Activated CD8-positive, alpha-beta T cell treated with anti-CD3 and anti-CD28 coated beads for 36 hours (primary cell): ENCODE data around the gene TSR3. TPM values are rescaled to one million over a fixed set of nuclear protein-coding genes. Genes with fewer than 3 reads are reported as not detected.

Source experiments
- ATAC-seq: fragments of 200-7000 bp; cut with Tn5 transposase; one replicate; pipeline ENCODE4 v1.10.0; 2021; ENCODE audit warnings: mild to moderate bottlenecking, moderate library complexity
- CTCF ChIA-PET: fragments of 350-600 bp; sonication (Branson Sonifier 250); formaldehyde crosslinking; loops from one replicate; lab custom pipeline; 2021; ENCODE audit warnings: antibody characterized with exemption; lab: Charles Lee
- POLR2A ChIA-PET: fragments of 350-600 bp; sonication (Branson Sonifier 250); formaldehyde crosslinking; loops from one replicate; lab custom pipeline; 2021; ENCODE audit warnings: antibody characterized with exemption; lab: Charles Lee
- DNase-seq: peaks from one replicate; pipeline ENCODE4 v3.0.0-alpha.2; 2020
- H3K27ac Mint-ChIP-seq: one replicate; pipeline ENCODE4 v1.8.0; 2021; ENCODE audit warnings: mild to moderate bottlenecking, mixed read lengths
- H3K27me3 Mint-ChIP-seq: one replicate; pipeline ENCODE4 v1.8.0; 2021; ENCODE audit warnings: mixed read lengths
- H3K36me3 Mint-ChIP-seq: one replicate; pipeline ENCODE4 v1.8.0; 2021; ENCODE audit warnings: low read depth, mixed read lengths
- H3K4me1 Mint-ChIP-seq: one replicate; pipeline ENCODE4 v1.8.0; 2021; ENCODE audit warnings: low read depth, mixed read lengths
- H3K4me3 Mint-ChIP-seq: one replicate; pipeline ENCODE4 v1.8.0; 2021; ENCODE audit warnings: mild to moderate bottlenecking, moderate library complexity, mixed read lengths
- H3K9me3 Mint-ChIP-seq: one replicate; pipeline ENCODE4 v1.8.0; 2021; ENCODE audit warnings: mixed read lengths
- intact Hi-C: fragments of 100-400 bp; cut with micrococcal nuclease; formaldehyde crosslinking; loops from one replicate; pipeline ENCODE4 v1.10.0; 2022
- total RNA-seq, 2 experiments: library from RNA; stranded (reverse); gene quantifications; one replicate each; pipeline ENCODE4 v1.2.3, GENCODE V29; 2021
- TF ChIP-seq, protein P1 (sequence below): fragments of 200-600 bp; IDR thresholded peaks from one replicate; pipeline ENCODE4 v1.8.0; 2022; ENCODE audit warnings: antibody characterized with exemption, mild to moderate bottlenecking

TSR3 gene
- total RNA-seq, 2 experiments from 2014 or later = 54.7 to 57.4 TPM

GRCh38 chr16:1333149-1333812 lies 18.4 kb downstream of the TSR3 start, which contains the start of gene BAIAP3:
TSS of gene BAIAP3 (plus strand) at chr16:1333645. CDS start at chr16:1338550, 4,905 bp downstream.
- H3K27ac Mint-ChIP-seq = no peak within 1 kb of the TSS
- POLR2A ChIA-PET = interaction anchor here (1.5 to 1.7 kb wide), 3 partner anchors 9 to 24 kb away, joined by 4 to 5 read pairs (median 5); partner anchors contain the start of gene UBE2I
- CTCF ChIA-PET = interaction anchor here (1.2 kb wide), 1 partner anchor 31 kb away, joined by 3 read pairs; no protein-coding TSS in a partner anchor
- H3K27me3 Mint-ChIP-seq = peaks cover 18% of the 10 kb centered on the region
- intact Hi-C loops = no loop called here
- no peaks in the 10 kb centered on the region for H3K36me3 Mint-ChIP-seq
- TF ChIP-seq, protein P1, sequence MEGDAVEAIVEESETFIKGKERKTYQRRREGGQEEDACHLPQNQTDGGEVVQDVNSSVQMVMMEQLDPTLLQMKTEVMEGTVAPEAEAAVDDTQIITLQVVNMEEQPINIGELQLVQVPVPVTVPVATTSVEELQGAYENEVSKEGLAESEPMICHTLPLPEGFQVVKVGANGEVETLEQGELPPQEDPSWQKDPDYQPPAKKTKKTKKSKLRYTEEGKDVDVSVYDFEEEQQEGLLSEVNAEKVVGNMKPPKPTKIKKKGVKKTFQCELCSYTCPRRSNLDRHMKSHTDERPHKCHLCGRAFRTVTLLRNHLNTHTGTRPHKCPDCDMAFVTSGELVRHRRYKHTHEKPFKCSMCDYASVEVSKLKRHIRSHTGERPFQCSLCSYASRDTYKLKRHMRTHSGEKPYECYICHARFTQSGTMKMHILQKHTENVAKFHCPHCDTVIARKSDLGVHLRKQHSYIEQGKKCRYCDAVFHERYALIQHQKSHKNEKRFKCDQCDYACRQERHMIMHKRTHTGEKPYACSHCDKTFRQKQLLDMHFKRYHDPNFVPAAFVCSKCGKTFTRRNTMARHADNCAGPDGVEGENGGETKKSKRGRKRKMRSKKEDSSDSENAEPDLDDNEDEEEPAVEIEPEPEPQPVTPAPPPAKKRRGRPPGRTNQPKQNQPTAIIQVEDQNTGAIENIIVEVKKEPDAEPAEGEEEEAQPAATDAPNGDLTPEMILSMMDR = no peak
- DNase-seq (peak; percentile 67), ATAC-seq (peak; percentile 81)
- no peaks in the 10 kb centered on the region for H3K9me3 Mint-ChIP-seq
- peaks cover 13% of the 10 kb centered on the region for H3K4me1 Mint-ChIP-seq
- peak within 1 kb of the TSS; percentile 27 for H3K4me3 Mint-ChIP-seq

DNA sequence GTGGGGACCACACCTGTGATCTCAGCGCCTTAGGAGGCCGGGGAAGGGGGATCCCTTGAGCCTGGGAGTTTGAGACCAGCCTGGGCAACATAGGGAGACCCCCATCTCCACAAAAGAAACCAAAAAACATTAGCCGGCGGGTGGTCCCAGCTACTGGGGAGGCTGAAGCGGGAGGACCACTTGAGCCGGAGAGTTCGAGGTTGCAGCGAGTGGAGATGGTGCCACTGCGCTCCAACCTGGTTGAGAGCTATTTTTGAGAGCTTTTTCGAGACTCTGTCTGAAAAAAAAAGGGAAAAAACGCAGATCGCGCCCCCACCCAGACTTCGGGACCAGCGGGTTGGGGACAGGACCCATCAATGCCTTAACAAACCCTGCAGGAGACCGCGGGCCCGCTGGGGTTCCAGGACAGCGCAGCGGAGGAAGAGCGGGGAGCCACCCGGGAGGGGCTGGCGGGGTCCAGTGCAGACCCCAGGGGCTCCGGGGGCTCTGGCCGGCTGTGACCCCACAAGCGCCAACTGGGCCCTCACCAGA lies 19.0 kb downstream of the TSR3 start:
- ChIA-PET POLR2A (interaction anchor here (0.7 to 1.7 kb wide), 6 partner anchors 10 to 46 kb away, joined by 3 to 5 read pairs (median 4); partner anchors contain the start of gene UBE2I), CTCF (interaction anchor here (1.2 kb wide), 1 partner anchor 31 kb away, joined by 3 read pairs; no protein-coding TSS in a partner anchor)
- Mint-ChIP-seq H3K4me1 (peaks cover 13% of the 10 kb centered on the region), H3K27ac (no peak overlapping the region), H3K4me3 (peak overlapping the region; percentile 27), H3K36me3 (no peaks in the 10 kb centered on the region), H3K9me3 (no peaks in the 10 kb centered on the region), H3K27me3 (peaks cover 18% of the 10 kb centered on the region)
- ATAC-seq (no peak), DNase-seq (no peak)
- TF ChIP-seq, protein P1 = no peak
- intact Hi-C loops = no loop called here

GRCh38 chr16:1331712-1332617 lies 19.7 kb downstream of the TSR3 start:
- H3K9me3 Mint-ChIP-seq = no peaks in the 10 kb centered on the region

DNA sequence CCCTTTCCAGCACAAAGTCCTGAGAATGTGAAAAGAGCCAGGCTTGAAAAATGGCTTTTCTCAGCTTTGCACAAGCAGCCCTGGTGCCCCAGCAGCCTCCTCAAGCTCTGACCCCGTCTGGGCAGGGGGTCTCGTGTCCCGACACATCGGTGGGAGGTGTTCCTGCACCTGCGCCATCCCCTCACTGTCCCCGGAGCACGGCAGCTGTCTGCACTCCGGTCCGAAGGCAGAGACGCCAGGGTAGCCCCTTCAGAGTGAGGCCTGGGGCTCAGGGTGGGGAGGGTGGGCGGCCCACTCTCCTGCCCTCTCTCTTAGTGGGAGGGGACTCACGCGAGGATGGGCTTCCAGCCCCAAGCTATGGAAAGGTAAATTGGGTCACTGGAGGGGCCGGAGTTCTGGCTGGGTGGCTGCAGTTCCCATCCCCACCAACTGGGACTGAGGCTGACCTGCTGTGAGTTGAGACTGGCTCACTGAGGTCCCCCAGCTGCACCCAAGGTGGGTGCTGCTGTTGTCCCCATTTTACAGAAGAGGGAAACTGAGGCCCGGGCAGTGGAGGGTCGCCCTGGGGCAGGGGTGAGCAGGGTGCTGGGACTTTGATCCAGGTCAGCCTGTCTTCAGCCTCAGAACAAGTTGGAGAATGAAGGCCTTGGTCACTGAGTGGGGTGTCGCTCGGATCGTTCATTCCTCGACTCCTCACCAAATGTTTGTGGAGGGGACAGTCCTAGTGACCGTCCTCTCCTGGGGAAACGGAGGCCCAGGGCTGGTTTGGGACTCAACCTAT lies 20.6 kb downstream of the TSR3 start:
- DNase-seq (no peak), ATAC-seq (no peak)
- peaks cover 18% of the 10 kb centered on the region for H3K27me3 Mint-ChIP-seq
- peaks cover 13% of the 10 kb centered on the region for H3K4me1 Mint-ChIP-seq
- TF ChIP-seq, protein P1 = no peak
- no peak overlapping the region for H3K27ac Mint-ChIP-seq
- intact Hi-C loops = no loop called here
- no peaks in the 10 kb centered on the region for H3K36me3 Mint-ChIP-seq
- H3K9me3 Mint-ChIP-seq = no peaks in the 10 kb centered on the region
- ChIA-PET POLR2A (interaction anchor here (0.6 to 1.7 kb wide), 4 partner anchors 12 to 542 kb away, joined by 3 to 5 read pairs (median 4); no protein-coding TSS in a partner anchor), CTCF (interaction anchor here (1.0 kb wide), 1 partner anchor 19 kb away, joined by 3 read pairs; no protein-coding TSS in a partner anchor)
- no peak overlapping the region for H3K4me3 Mint-ChIP-seq

More at GRCh38 chr16:1331712-1332617, 19.7 kb downstream of the TSR3 start:
- H3K36me3 Mint-ChIP-seq = no peaks in the 10 kb centered on the region
- intact Hi-C loops = no loop called here
- DNase-seq (peak; percentile 73), ATAC-seq (peak; percentile 32)
- no peak overlapping the region for H3K4me3 Mint-ChIP-seq
- peaks cover 18% of the 10 kb centered on the region for H3K27me3 Mint-ChIP-seq
- ChIA-PET POLR2A (interaction anchor here (0.6 to 1.7 kb wide), 7 partner anchors 10 to 541 kb away, joined by 3 to 5 read pairs (median 4); partner anchors contain the start of gene UBE2I), CTCF (interaction anchor here (1.2 kb wide), 1 partner anchor 32 kb away, joined by 3 read pairs; no protein-coding TSS in a partner anchor)
- peaks cover 13% of the 10 kb centered on the region for H3K4me1 Mint-ChIP-seq
- TF ChIP-seq, protein P1 = no peak
- H3K27ac Mint-ChIP-seq = no peak overlapping the region
